Measurements from ENCODE around the gene GPATCH3. TPM values are rescaled to one million over a fixed set of nuclear protein-coding genes. Genes with fewer than 3 reads are reported as not detected.

The GPATCH3 gene
- polyA plus RNA-seq, 1 donor (not counting 4 experiments of a cell fraction or from before 2014, with no cell fraction given): 5.7 TPM

DNA sequence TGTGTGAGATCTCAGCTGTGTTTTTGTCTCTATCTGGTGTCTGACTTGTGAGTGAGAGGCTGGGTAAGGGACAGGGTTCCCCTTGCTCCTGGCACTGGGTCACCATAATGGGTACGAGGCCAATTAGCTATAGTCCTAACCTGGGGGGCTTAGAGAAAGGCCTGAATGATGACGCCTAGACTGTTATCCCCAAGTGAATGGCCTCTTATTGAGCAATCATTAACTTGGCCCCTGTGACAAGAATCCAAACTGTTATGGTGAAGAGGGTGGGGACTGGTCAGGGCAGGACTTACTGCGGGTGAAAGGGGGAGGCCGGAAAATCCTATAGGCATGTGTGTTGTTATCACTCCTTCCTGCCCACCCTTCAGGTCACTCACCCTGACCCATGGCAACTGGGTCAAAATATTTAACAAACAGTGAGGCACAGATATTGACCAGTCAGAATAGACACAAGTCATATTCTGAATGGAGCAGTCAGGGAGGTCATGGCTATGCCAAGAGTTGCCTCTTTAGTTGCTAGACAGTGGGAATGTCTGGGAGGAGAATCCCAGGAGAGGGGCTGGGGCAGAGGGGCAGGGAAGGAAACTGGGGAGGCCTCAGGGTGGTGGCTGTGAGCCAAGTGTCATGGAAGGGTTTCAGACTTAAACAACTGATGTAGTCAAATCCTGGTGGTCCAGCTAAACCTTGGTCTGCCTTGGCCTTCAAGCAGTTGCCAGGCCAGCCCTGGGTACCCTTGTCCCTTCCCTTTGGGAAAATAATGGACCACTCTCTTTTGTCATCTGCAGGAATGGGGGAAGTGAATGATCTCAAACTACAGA, 10.3 kb upstream of the GPATCH3 start:
- peaks cover 11% of the 10 kb centered on the region for H3K4me1 ChIP-seq (ENCODE audit: control insufficient read depth, extremely low read depth, insufficient read depth, low read length)
- H2AFZ ChIP-seq (ENCODE audit: control insufficient read depth, low read length): no peak overlapping the region
- H3K4me3 ChIP-seq (ENCODE audit: control insufficient read depth in 2 of 3, extremely low read depth in 1 of 3, insufficient read depth in 2 of 3, low read depth in 1 of 3, low read length in 3 of 3): no peak overlapping the region
- H3K27me3 ChIP-seq (ENCODE audit: control insufficient read depth, extremely low read depth, insufficient read depth, low read length): peaks cover 3% of the 10 kb centered on the region
- DNase-seq (ENCODE audit: low read depth, low spot score) (no peak), FAIRE-seq (no peak)
- no peak overlapping the region for H3K9ac ChIP-seq (ENCODE audit: control insufficient read depth, extremely low read depth, insufficient read depth, low read length)
- TF ChIP-seq CTCF (optimal IDR thresholded peaks at IDR 0.05 in 1 of 3, IDR thresholded peaks at IDR 0.05 in 1 of 3, conservative IDR thresholded peaks at IDR 0.05 in 1 of 3; ENCODE audit: extremely low read depth in 1 of 3, insufficient read depth in 2 of 3, low read length in 3 of 3) (no peak), EZH2 (IDR thresholded peaks at IDR 0.05; ENCODE audit: low read length) (no peak)
- no peak overlapping the region for H3K27ac ChIP-seq (ENCODE audit: control insufficient read depth, insufficient read depth, low read length)
- H3K79me2 ChIP-seq (ENCODE audit: control insufficient read depth, insufficient read depth, low read length): no peaks in the 10 kb centered on the region
- no peaks in the 10 kb centered on the region for H3K9me3 ChIP-seq (ENCODE audit: control insufficient read depth, low read depth, low read length)
- no peaks in the 10 kb centered on the region for H4K20me1 ChIP-seq (ENCODE audit: control insufficient read depth, extremely low read depth, insufficient read depth, low read length)
- no peak overlapping the region for H3K4me2 ChIP-seq (ENCODE audit: control insufficient read depth, extremely low read depth, insufficient read depth, low read depth, low read length)
- no peaks in the 10 kb centered on the region for H3K9me1 ChIP-seq (ENCODE audit: control insufficient read depth, extremely low read depth, insufficient read depth, low read length)
- dilution Hi-C loops (cut with MboI; ENCODE audit: extremely low pct_ligation_motif_present, low sequenced_read_pairs): no loop called here
- no peaks in the 10 kb centered on the region for H3K36me3 ChIP-seq (ENCODE audit: control insufficient read depth in 2 of 2, extremely low read depth in 1 of 2, insufficient read depth in 2 of 2, low read length in 2 of 2)

DNA sequence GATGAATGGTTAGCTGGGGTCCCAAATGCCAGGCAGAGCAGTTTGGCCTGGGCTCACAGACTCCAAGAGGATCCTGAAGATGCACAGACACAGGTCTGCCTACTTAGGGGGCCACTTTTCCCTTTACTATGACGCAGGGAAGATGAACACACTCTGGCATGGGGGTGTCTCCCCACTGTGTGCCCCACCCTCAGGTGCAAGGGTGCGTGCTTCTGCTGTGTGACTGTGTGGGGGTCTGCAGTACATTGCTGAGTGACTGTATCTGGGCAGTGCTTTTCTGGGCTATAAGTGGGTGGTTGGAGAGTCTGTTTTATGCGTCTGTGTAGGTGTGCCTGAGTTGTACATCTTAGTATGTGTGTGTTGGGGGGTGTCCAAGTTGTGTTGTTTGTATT, 9.7 kb upstream of the GPATCH3 start:
- Histone ChIP-seq H3K36me3 (ENCODE audit: control insufficient read depth in 2 of 2, extremely low read depth in 1 of 2, insufficient read depth in 2 of 2, low read length in 2 of 2) (no peaks in the 10 kb centered on the region), H2AFZ (ENCODE audit: control insufficient read depth, low read length) (no peak overlapping the region), H3K27me3 (ENCODE audit: control insufficient read depth, extremely low read depth, insufficient read depth, low read length) (no peaks in the 10 kb centered on the region), H3K9ac (ENCODE audit: control insufficient read depth, extremely low read depth, insufficient read depth, low read length) (no peak overlapping the region), H3K27ac (ENCODE audit: control insufficient read depth, insufficient read depth, low read length) (no peak overlapping the region), H3K79me2 (ENCODE audit: control insufficient read depth, insufficient read depth, low read length) (no peaks in the 10 kb centered on the region), H3K4me3 (ENCODE audit: control insufficient read depth in 2 of 3, extremely low read depth in 1 of 3, insufficient read depth in 2 of 3, low read depth in 1 of 3, low read length in 3 of 3) (no peak overlapping the region), H4K20me1 (ENCODE audit: control insufficient read depth, extremely low read depth, insufficient read depth, low read length) (no peaks in the 10 kb centered on the region), H3K9me1 (ENCODE audit: control insufficient read depth, extremely low read depth, insufficient read depth, low read length) (no peaks in the 10 kb centered on the region), H3K4me2 (ENCODE audit: control insufficient read depth, extremely low read depth, insufficient read depth, low read depth, low read length) (no peak overlapping the region), H3K9me3 (ENCODE audit: control insufficient read depth, low read depth, low read length) (no peaks in the 10 kb centered on the region), H3K4me1 (ENCODE audit: control insufficient read depth, extremely low read depth, insufficient read depth, low read length) (peaks cover 11% of the 10 kb centered on the region)
- no peak for DNase-seq (ENCODE audit: low read depth, low spot score)
- FAIRE-seq: no peak
- dilution Hi-C loops (cut with MboI; ENCODE audit: extremely low pct_ligation_motif_present, low sequenced_read_pairs): no loop called here
- TF ChIP-seq EZH2 (IDR thresholded peaks at IDR 0.05; ENCODE audit: low read length): no peak
- no peak for TF ChIP-seq CTCF (optimal IDR thresholded peaks at IDR 0.05 in 1 of 3, IDR thresholded peaks at IDR 0.05 in 1 of 3, conservative IDR thresholded peaks at IDR 0.05 in 1 of 3; ENCODE audit: extremely low read depth in 1 of 3, insufficient read depth in 2 of 3, low read length in 3 of 3)

Data from keratinocyte (primary cell).